ENCODE data around the gene AOPEP.

GRCh38 chr9:95118596-95118995, 392.1 kb downstream of the AOPEP start:
- TF ChIP-seq, protein P1, sequence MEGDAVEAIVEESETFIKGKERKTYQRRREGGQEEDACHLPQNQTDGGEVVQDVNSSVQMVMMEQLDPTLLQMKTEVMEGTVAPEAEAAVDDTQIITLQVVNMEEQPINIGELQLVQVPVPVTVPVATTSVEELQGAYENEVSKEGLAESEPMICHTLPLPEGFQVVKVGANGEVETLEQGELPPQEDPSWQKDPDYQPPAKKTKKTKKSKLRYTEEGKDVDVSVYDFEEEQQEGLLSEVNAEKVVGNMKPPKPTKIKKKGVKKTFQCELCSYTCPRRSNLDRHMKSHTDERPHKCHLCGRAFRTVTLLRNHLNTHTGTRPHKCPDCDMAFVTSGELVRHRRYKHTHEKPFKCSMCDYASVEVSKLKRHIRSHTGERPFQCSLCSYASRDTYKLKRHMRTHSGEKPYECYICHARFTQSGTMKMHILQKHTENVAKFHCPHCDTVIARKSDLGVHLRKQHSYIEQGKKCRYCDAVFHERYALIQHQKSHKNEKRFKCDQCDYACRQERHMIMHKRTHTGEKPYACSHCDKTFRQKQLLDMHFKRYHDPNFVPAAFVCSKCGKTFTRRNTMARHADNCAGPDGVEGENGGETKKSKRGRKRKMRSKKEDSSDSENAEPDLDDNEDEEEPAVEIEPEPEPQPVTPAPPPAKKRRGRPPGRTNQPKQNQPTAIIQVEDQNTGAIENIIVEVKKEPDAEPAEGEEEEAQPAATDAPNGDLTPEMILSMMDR (IDR thresholded peaks at IDR 0.05 in 4 of 5, conservative IDR thresholded peaks at IDR 0.05 in 1 of 5), result no peak
- no peak for TF ChIP-seq POLR2A (IDR thresholded peaks at IDR 0.05)
